ENCODE measurements around the gene CTPS1.

DNA sequence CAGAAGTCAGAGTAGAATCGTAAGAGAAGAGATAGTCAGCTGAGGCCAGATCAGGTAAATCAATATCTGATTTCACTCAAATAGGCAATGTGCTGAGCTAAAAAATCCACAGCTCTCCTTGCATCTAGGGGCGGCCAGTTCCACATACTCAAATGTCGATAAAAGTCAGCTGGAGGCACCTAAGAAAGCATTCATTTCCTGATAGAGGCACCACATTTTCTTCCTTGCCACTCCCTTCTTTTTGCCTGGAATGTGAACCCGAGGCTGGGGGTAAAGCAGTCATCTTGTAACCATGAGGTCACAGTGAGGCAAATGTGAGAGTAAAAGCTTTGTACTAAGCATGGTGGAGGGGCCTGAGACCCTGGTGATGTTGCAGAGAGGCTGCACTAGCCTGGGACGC is 24.2 kb upstream of the CTPS1 start:
- TF ChIP-seq ZBTB2 (CRISPR knock-in tag; IDR thresholded peaks at IDR 0.05; ENCODE audit: low read depth) (no peak), ZNF331 (CRISPR knock-in tag; IDR thresholded peaks at IDR 0.05) (no peak), CTCF (CRISPR knock-in tag; IDR thresholded peaks at IDR 0.05) (no peak), NR2C2 (CRISPR knock-in tag; IDR thresholded peaks at IDR 0.05; ENCODE audit: borderline replicate concordance) (no peak), EZH2 (conservative IDR thresholded peaks at IDR 0.05; ENCODE audit: low read depth, low read length) (no peak), POLR2A (IDR thresholded peaks at IDR 0.05; ENCODE audit: insufficient read depth in 1 of 2, low read depth in 2 of 2, low read length in 2 of 2) (no peak), NFIC (IDR thresholded peaks at IDR 0.05; ENCODE audit: low read length) (no peak), ZNF24 (IDR thresholded peaks at IDR 0.05) (no peak)
- TF ChIP-seq, protein P1, sequence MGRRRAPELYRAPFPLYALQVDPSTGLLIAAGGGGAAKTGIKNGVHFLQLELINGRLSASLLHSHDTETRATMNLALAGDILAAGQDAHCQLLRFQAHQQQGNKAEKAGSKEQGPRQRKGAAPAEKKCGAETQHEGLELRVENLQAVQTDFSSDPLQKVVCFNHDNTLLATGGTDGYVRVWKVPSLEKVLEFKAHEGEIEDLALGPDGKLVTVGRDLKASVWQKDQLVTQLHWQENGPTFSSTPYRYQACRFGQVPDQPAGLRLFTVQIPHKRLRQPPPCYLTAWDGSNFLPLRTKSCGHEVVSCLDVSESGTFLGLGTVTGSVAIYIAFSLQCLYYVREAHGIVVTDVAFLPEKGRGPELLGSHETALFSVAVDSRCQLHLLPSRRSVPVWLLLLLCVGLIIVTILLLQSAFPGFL (CRISPR knock-in tag; IDR thresholded peaks at IDR 0.05), result no peak
- TF ChIP-seq, protein P2, sequence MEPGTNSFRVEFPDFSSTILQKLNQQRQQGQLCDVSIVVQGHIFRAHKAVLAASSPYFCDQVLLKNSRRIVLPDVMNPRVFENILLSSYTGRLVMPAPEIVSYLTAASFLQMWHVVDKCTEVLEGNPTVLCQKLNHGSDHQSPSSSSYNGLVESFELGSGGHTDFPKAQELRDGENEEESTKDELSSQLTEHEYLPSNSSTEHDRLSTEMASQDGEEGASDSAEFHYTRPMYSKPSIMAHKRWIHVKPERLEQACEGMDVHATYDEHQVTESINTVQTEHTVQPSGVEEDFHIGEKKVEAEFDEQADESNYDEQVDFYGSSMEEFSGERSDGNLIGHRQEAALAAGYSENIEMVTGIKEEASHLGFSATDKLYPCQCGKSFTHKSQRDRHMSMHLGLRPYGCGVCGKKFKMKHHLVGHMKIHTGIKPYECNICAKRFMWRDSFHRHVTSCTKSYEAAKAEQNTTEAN (CRISPR knock-in tag; conservative IDR thresholded peaks at IDR 0.05), result no peak
- TF ChIP-seq, protein P3, sequence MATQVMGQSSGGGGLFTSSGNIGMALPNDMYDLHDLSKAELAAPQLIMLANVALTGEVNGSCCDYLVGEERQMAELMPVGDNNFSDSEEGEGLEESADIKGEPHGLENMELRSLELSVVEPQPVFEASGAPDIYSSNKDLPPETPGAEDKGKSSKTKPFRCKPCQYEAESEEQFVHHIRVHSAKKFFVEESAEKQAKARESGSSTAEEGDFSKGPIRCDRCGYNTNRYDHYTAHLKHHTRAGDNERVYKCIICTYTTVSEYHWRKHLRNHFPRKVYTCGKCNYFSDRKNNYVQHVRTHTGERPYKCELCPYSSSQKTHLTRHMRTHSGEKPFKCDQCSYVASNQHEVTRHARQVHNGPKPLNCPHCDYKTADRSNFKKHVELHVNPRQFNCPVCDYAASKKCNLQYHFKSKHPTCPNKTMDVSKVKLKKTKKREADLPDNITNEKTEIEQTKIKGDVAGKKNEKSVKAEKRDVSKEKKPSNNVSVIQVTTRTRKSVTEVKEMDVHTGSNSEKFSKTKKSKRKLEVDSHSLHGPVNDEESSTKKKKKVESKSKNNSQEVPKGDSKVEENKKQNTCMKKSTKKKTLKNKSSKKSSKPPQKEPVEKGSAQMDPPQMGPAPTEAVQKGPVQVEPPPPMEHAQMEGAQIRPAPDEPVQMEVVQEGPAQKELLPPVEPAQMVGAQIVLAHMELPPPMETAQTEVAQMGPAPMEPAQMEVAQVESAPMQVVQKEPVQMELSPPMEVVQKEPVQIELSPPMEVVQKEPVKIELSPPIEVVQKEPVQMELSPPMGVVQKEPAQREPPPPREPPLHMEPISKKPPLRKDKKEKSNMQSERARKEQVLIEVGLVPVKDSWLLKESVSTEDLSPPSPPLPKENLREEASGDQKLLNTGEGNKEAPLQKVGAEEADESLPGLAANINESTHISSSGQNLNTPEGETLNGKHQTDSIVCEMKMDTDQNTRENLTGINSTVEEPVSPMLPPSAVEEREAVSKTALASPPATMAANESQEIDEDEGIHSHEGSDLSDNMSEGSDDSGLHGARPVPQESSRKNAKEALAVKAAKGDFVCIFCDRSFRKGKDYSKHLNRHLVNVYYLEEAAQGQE (IDR thresholded peaks at IDR 0.05; ENCODE audit: borderline replicate concordance in 1 of 2, low read depth in 1 of 2, low read length in 2 of 2), result no peak
